Posterior vena cava (tissue), 2 donors: ENCODE results near the gene FANCM. TPM values are rescaled to one million over a fixed set of nuclear protein-coding genes. Genes with fewer than 3 reads are reported as not detected.
"Not testable (repeated sequence)": the region's sequence is repeated elsewhere in the genome, so short reads cannot be mapped to it uniquely, and the experiment has no call there.

ENCODE experiments used
- DNase-seq: peaks from one replicate; pipeline ENCODE4 v3.0.0-alpha.2; 2020; ENCODE audit warnings: low spot score
- intact Hi-C, 2 donors: fragments of 100-400 bp; cut with DNase I; formaldehyde crosslinking; loops; one replicate each; pipeline versions ENCODE4 v1.14.1 to v1.14.2; 2022 to 2023
- total RNA-seq, 2 donors: library from RNA; stranded (reverse); fragmentation: NEBNext Ultra II Directional; extraction: Animal tissue kit (Norgen Biotek cat#: 25700); gene quantifications; one replicate each; pipeline ENCODE4 v1.2.1, GENCODE V29; 2021
- donor health status: DM: yes; HTN: yes; CAD: no.
- donor health status: DM: yes; HTN: yes; CAD: no.

FANCM gene
- total RNA-seq, 2 donors from 2014 or later, result 5.1 to 6.3 TPM

DNA sequence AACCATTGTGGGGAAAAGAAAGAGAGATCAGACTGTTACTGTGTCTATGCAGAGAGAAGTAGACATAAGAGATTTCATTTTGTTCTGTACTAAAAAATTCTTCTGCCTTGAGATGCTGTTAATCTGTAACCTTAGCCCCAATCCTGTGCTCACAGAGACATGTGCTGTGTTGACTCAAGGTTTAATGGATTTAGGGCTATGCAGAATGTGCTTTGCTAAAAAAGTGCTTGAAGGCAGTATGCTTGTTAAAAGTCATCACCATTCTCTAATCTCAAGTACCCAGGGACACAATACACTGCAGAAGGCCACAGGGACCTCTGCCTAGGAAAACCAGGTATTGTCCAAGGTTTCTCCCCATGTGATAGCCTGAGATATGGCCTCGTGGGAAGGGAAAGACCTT, 78.0 kb downstream of the FANCM start:
- intact Hi-C loops, result not testable (repeated sequence)

DNA sequence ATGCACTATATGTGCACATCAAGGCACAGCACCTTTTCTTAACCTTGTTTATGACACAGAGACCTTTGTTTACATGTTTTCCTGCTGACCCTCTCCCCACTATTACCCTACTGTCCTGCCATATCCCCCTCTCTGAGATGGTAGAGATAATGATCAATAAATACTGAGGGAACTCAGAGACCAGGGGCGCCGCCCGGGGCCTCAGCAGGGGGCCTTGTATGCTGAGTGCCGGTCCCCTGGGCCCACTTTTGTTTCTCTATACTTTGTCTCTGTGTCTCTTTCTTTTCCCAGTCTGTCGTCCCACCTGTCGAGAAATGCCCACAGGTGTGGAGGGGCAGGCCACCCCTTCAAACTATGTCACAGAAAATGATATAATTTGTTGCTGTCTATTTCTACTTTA, 78.6 kb downstream of the FANCM start:
- intact Hi-C loops, DNase-seq: not testable (repeated sequence)

More for the DNA sequence above, 78.0 kb downstream of the FANCM start:
- not testable (repeated sequence) for DNase-seq

- intact Hi-C loops, result no loop called here
- no peak for DNase-seq
Observed at GRCh38 chr14:45222485-45223262, 86.9 kb downstream of the FANCM start.

DNA sequence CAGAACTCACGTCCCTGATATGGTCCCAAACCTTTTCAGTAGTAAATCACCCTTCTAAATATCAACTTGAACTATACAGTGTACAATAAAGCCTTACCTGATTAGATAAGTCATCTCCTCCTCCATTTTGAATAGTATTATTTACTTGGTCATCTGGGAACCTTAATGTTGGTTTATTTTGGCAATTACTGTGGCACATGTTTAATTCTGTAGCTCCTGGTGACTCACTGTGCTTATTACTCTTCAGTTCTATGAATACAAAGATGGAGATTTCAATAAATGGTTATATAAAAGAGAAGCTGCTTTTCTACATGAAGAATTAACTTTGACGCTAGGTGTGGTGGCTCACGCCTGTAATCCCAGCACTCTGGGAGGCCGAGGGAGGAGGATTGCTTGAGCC, 91.8 kb downstream of the FANCM start:
- intact Hi-C loops, result no loop called here
- DNase-seq, result no peak

- no peak for DNase-seq
- intact Hi-C loops, result no loop called here
Observed at GRCh38 chr14:45238988-45239387, 103.3 kb downstream of the FANCM start.

GRCh38 chr14:45242706-45243105, 107.0 kb downstream of the FANCM start:
- intact Hi-C loops, result no loop called here

GRCh38 chr14:45246151-45246550, 110.4 kb downstream of the FANCM start:
- DNase-seq, result no peak

More at GRCh38 chr14:45242706-45243105, 107.0 kb downstream of the FANCM start:
- DNase-seq, result no peak

DNA sequence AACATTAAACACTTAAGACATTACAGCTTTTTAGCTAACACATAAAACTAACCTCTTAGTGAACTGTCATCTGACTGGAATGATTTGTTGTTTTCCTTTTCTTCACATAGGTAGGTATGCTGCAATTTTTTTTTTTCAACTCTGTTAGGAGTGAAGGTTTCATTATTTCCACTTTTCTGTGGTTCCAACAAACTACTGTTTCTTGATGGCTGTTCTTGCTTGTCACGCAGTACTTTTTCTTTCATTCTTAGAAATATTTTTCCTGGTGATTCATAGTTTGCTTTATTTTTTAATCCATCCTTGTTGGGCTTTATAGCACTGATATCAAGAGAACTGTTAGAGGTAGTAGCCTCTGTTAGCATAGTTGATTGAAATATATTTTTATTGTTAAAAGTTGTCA, 111.0 kb downstream of the FANCM start:
- intact Hi-C loops, result no loop called here
- no peak for DNase-seq

More at GRCh38 chr14:45246151-45246550, 110.4 kb downstream of the FANCM start:
- intact Hi-C loops, result no loop called here

DNA sequence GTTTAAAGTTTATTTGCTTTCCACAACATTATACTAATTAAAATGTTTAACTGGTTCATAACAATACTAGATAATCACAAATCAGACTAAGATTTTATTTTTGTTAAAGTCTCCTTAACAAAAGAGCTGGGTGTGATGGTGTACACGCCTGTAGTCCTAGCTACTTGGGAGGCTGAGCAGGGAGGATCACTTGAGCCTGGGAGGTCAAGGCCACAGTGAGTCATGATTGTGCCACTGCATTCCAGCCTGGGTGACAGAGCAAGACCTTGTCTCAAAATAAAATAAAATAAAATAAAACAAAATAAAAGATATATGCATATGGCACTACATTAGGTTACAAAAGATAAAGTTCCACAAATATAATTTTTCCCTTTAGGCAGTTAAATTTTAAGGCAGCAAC, 111.7 kb downstream of the FANCM start:
- intact Hi-C loops, result no loop called here
- DNase-seq, result no peak

- intact Hi-C loops, result no loop called here
- DNase-seq, result no peak
Observed at GRCh38 chr14:45249856-45250575, 114.3 kb downstream of the FANCM start.

Other genes starting within 250 kb of the FANCM start
- gene KLHL28, start 174.0 kb upstream of the FANCM start, total RNA-seq, result 10 to 100 TPM; 16.0 to 16.4 TPM
- gene TOGARAM1, start 173.7 kb upstream of the FANCM start, total RNA-seq, result 10 to 100 TPM; 12.9 to 17.0 TPM
- gene PRPF39, start 51.8 kb upstream of the FANCM start, total RNA-seq, result 10 to 100 TPM; 30.4 to 31.8 TPM
- 10 to 100 TPM; 42.8 to 45.7 TPM for gene FKBP3, start 1.4 kb upstream of the FANCM start, total RNA-seq
- gene MIS18BP1, start 117.3 kb downstream of the FANCM start, total RNA-seq, result 10 to 100 TPM; 16.6 to 19.7 TPM